ENCODE measurements around the gene FHOD3.

- no peak for TF ChIP-seq EZH2 (IDR thresholded peaks at IDR 0.05; ENCODE audit: low read length, unreplicated experiment)
- no peak for TF ChIP-seq CTCF (conservative IDR thresholded peaks at IDR 0.05; ENCODE audit: low read depth, low read length)
- TF ChIP-seq EZH2phosphoT487 (IDR thresholded peaks at IDR 0.05; ENCODE audit: borderline replicate concordance, low read length) = no peak
These were observed 98.7 kb downstream of the FHOD3 start for GRCh38 chr18:36396190-36396589.
